IPS DF 19.7 (cell line): Measurements from ENCODE around the gene SLC41A1.

Source experiments
- DNase-seq: peaks from one replicate; pipeline ENCODE4 v3.0.0-alpha.2; 2013; ENCODE audit warnings: low read depth, low spot score

The SLC41A1 gene

DNA sequence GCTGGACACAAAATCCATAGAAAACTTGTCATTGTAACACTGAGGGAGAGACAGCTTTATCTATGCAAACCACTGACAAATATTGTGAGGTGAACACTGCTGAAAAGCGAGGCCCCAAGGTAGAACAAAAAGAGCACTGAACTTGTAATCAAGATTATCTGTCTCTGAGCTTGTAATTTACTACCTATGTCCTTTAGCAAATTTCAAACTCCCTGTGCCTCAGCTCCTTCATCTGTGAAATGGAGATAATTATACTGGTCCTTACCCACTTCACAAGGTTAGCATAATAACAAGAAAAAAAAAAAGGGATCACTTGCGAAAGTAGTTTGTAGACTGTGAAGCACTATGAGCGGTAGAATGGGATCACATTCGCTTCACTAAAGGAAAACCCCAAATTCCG lies 58.1 kb downstream of the SLC41A1 start:
- DNase-seq, result no peak

DNA sequence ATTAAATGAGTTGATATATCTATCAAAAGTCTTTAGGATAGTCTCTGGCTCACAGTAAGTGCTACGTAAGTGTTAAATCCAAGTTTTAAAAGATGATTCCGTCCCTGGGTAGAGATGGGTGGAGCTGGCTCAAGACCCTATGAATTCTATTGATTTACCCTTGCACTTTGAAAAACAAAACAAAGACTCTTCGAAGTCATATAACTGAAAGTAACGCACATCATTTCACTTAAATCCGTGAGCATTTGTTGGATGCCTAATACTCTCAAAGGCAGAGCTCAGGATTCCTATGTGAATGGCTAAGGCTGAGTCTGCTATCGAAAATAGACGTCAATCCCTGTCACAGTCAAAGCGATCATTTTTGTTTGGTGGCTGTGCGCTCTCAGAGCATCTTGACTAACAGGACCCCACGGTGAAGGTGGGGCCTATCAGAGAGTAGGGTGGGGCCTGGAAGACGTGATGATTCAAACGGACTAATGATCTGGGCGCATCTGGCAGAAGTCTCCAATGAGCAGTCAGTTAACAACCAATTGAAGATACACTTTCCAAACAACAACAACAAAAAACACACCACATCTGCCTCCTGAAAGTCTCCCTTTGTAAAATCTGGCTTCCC lies 61.9 kb downstream of the SLC41A1 start:
- DNase-seq, result peak; percentile 50

DNA sequence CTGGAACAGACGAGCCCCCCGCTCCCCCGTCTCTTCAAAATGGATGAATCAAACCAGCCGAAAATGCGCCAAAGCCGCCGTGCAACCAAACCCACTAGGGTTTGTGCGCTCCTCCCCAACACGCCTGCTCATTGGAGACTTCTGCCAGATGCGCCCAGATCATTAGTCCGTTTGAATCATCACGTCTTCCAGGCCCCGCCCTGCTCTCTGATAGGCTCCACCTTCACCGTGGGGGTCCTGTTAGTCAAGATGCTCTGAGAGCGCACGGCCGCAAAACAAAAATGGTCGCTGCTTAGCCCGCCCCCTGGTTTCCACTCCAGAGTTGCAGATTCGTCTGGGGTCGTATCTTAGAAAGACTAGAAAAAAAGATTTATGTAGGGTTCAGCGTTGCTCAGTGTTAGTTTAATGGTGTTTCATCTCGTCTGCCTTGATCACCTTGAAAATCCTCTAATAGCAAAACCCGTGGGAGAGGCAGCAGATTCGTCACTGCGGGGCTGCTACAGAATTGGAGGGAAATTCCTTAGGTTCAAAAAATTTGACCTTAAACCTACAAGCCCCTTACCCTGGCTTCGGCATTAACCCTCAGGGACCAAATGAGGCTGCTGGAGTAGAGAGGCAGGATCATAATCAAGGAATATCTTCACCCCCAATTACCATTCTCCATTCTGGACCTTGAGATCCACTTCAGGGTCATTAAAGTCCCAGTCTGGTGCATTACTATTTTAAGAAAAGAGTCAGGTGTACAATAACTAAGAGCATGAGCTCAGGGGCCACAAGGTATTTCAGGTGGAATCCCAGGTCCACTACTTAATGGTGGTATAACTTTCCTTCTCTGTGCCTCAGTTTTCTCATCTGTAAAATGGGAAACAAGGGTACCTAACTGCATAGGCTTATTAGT lies 62.6 kb downstream of the SLC41A1 start, which contains the start of gene NUCKS1:
Gene NUCKS1 (minus strand): TSS at position 45 of the 898 bp plus-strand sequence. CDS start 209 bp downstream, outside the sequence.
- DNase-seq, result peak; percentile 94

DNA sequence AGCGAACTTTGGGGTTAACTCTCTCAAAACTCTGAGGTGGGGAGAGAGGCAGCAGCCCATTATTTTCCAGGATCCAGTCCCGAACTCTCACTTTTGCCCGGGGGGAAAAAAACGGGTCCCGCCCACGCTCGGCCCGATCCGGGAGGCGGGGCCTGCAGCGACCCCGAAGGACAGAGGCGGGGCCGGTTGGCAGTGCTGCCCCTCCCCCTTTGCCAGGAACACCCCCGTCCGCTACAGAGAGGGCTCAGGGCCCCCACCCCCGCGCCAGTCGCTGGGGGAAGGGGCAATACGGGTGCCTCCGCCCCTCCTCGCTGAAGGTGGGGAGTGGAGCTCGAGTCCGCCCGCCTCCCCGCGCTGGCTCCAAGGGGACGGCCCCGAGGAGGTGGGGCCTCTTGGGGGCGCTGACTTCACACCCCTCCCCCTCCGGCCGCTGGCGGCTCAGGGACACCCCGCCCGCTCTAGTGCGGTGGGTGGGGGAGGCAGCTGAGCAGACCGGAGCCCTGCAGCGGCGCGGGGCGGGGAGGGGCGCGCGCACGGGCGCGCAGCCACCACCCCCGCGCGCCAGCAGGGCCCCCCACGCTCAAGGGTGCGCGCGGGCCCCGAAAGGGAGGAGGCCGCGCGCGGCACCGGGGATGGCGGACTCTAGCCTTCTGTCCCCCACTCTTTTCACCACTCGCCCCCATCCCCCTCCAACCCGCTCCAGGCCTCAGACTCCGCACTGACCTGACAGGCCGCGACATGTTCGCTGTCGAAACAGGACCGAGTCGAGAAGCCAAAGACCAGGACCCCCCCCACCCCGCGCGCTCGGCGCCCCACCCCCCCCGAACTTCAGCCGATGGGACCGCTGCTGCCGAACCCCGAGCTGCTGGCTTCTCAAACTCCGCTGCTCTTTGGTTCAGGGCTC lies 63.5 kb downstream of the SLC41A1 start:
- peak; percentile 73 for DNase-seq

GRCh38 chr1:205748403-205749233 lies 64.4 kb downstream of the SLC41A1 start:
- DNase-seq, result no peak

DNA sequence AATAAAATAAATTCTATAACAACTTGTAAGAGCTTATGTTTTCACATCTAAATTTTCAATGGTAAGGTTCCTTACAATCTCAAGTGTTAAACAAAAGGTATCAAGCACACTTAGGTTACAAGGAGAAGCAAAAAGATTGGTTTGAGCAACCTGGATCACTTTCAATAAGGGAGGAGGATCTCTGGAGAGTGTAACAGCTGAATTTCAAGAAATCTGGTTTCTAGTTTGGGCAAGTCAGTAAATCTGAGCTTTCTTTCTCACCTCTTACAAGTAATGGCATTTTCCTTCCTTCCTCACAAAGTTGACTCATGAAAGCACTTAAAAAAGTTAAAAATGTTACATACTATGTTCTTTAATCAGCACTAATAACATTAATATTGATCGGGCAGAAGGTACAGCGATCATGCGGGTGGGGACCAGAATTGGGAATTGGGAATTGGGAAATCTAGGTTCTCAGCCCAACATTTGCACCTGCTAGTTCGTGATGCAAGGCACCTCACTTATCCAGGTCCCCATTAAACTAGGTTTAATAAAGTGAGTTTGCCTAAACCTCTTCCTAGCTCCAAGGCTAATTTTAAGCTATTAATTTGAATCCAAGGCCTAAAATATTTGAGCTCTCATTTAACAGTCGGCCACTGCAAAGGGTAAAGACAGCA lies 66.1 kb downstream of the SLC41A1 start:
- DNase-seq, result no peak

GRCh38 chr1:205744403-205744802 lies 68.6 kb downstream of the SLC41A1 start:
- DNase-seq, result no peak

DNA sequence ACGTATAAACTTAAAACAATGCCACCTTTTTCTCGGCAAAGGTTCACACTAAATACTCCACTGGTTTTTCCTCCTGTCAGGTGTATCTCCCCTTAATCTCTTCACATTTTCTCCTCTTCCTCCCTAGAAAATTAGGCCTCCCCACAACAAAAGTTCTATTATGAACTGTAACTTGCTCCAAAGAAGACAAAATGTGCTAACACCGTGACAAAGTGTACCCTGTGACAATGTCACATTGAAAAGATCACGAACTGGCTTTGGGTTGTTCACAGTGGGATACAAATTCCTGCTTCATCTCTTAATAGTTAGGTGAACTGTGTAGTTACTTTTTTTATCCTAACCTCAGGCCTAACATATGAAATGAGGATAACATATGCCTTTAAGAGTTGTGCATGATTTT lies 69.0 kb downstream of the SLC41A1 start:
- no peak for DNase-seq

DNA sequence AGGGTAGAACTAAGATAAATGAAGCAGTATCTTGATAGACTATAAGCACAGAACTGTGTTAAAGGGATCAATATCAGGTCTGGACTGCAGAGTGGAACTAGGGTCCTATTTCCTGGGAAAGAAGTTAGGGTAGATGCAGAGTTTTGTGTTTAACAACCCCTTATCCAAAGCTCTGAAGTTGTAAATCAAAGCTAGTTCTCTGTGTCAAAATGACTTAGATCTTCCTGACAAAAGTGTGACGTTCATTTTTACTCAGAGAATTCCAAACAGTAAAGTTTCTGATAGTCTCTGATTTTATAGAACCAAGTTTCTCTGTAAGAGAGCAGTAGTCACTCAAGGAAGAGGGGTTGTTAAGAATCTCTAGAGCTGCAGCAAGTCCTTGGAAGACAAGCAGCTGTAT lies 71.3 kb downstream of the SLC41A1 start:
- no peak for DNase-seq

GRCh38 chr1:205739348-205740160 lies 73.4 kb downstream of the SLC41A1 start:
- DNase-seq, result no peak
